Activated CD8-positive, alpha-beta T cell treated with anti-CD3 and anti-CD28 coated beads, Interleukin-2, amount 10 ng/mL, durations not matched to agents 7 days and 5 days (primary cell): Measurements from ENCODE around the gene CCNC. TPM values are rescaled to one million over a fixed set of nuclear protein-coding genes. Genes with fewer than 3 reads are reported as not detected.
"Not testable (repeated sequence)": the region's sequence is repeated elsewhere in the genome, so short reads cannot be mapped to it uniquely, and the experiment has no call there.

Experiments
- ATAC-seq: fragments of 150-1000 bp; cut with Tn5 transposase; one replicate; pipeline ENCODE4 v1.10.0; 2021; ENCODE audit warnings: moderate library complexity
- CTCF ChIA-PET: fragments of 350-600 bp; sonication (Branson Sonifier 250); formaldehyde crosslinking; loops from one replicate; lab custom pipeline; 2021; ENCODE audit warnings: antibody characterized with exemption; lab: Charles Lee
- POLR2A ChIA-PET: fragments of 350-600 bp; sonication (Branson Sonifier 250); formaldehyde crosslinking; loops from one replicate; lab custom pipeline; 2021; ENCODE audit warnings: antibody characterized with exemption; lab: Charles Lee
- DNase-seq: peaks from one replicate; pipeline ENCODE4 v3.0.0-alpha.2; 2020
- H3K27ac Mint-ChIP-seq: one replicate; pipeline ENCODE4 v1.8.0; 2021; ENCODE audit warnings: mild to moderate bottlenecking, mixed read lengths
- H3K27me3 Mint-ChIP-seq: one replicate; pipeline ENCODE4 v1.8.0; 2021; ENCODE audit warnings: low read depth, mixed read lengths
- H3K36me3 Mint-ChIP-seq: one replicate; pipeline ENCODE4 v1.8.0; 2021; ENCODE audit warnings: low read depth, mixed read lengths
- H3K4me1 Mint-ChIP-seq: one replicate; pipeline ENCODE4 v1.8.0; 2021; ENCODE audit warnings: low read depth, mixed read lengths
- H3K4me3 Mint-ChIP-seq: one replicate; pipeline ENCODE4 v1.8.0; 2021; ENCODE audit warnings: mild to moderate bottlenecking, mixed read lengths
- H3K9me3 Mint-ChIP-seq: one replicate; pipeline ENCODE4 v1.8.0; 2022; ENCODE audit warnings: mixed read lengths; ENCODE audit not compliant: insufficient read depth
- total RNA-seq, 2 experiments: library from RNA; stranded (reverse); gene quantifications; one replicate each; pipeline ENCODE4 v1.2.3, GENCODE V29; 2021

Gene CCNC
- total RNA-seq, 2 experiments from 2014 or later: 36.8 to 38.7 TPM

GRCh38 chr6:99594696-99595095 is 26.2 kb upstream of the CCNC start:
- H3K27ac Mint-ChIP-seq, ATAC-seq, H3K9me3 Mint-ChIP-seq, H3K4me3 Mint-ChIP-seq, H3K36me3 Mint-ChIP-seq, DNase-seq, POLR2A ChIA-PET, CTCF ChIA-PET: not testable (repeated sequence)
- peaks cover 80% of the 10 kb centered on the region for H3K27me3 Mint-ChIP-seq
- peaks cover 18% of the 10 kb centered on the region for H3K4me1 Mint-ChIP-seq

GRCh38 chr6:99592900-99593299 is 24.4 kb upstream of the CCNC start:
- peaks cover 33% of the 10 kb centered on the region for H3K4me1 Mint-ChIP-seq
- peaks cover 77% of the 10 kb centered on the region for H3K27me3 Mint-ChIP-seq
- no peaks in the 10 kb centered on the region for H3K9me3 Mint-ChIP-seq
- no peak for DNase-seq
- ChIA-PET POLR2A (no interaction called here), CTCF (interaction anchor here (1.0 kb wide), 1 partner anchor 19 kb away, joined by 3 read pairs; no protein-coding TSS in a partner anchor)
- no peak overlapping the region for H3K27ac Mint-ChIP-seq
- no peak overlapping the region for H3K4me3 Mint-ChIP-seq
- no peak for ATAC-seq
- H3K36me3 Mint-ChIP-seq: no peaks in the 10 kb centered on the region

GRCh38 chr6:99591673-99592364 is 23.4 kb upstream of the CCNC start:
- CTCF ChIA-PET: interaction anchor here (1.0 kb wide), 1 partner anchor 20 kb away, joined by 3 read pairs; no protein-coding TSS in a partner anchor
- H3K4me1 Mint-ChIP-seq: peaks cover 33% of the 10 kb centered on the region
- DNase-seq: no peak
- no peaks in the 10 kb centered on the region for H3K36me3 Mint-ChIP-seq
- ATAC-seq: no peak
- H3K4me3 Mint-ChIP-seq: no peak overlapping the region
- H3K9me3 Mint-ChIP-seq: no peaks in the 10 kb centered on the region
- H3K27ac Mint-ChIP-seq: no peak overlapping the region
- peaks cover 76% of the 10 kb centered on the region for H3K27me3 Mint-ChIP-seq
- POLR2A ChIA-PET: no interaction called here

- Mint-ChIP-seq H3K4me1 (peaks cover 33% of the 10 kb centered on the region), H3K4me3 (no peak overlapping the region), H3K36me3 (no peaks in the 10 kb centered on the region), H3K27me3 (peaks cover 78% of the 10 kb centered on the region), H3K27ac (no peak overlapping the region), H3K9me3 (no peaks in the 10 kb centered on the region)
- POLR2A ChIA-PET: no interaction called here
- ATAC-seq (no peak), DNase-seq (no peak)
- CTCF ChIA-PET: interaction anchor here (2.5 kb wide), 1 partner anchor 18 kb away, joined by 6 read pairs; no protein-coding TSS in a partner anchor
These were observed 22.5 kb upstream of the CCNC start for GRCh38 chr6:99590728-99591672.

- Mint-ChIP-seq H3K9me3 (no peaks in the 10 kb centered on the region), H3K27me3 (peaks cover 79% of the 10 kb centered on the region), H3K27ac (no peak overlapping the region), H3K4me3 (peak overlapping the region; percentile 80), H3K36me3 (no peaks in the 10 kb centered on the region), H3K4me1 (peaks cover 33% of the 10 kb centered on the region)
- no peak for ATAC-seq
- POLR2A ChIA-PET: no interaction called here
- CTCF ChIA-PET: interaction anchor here (2.5 to 3.9 kb wide), 3 partner anchors 19 to 156 kb away, joined by 6 to 34 read pairs (median 13); partner anchors contain the start of gene CCNC
- DNase-seq: no peak
These were observed 21.5 kb upstream of the CCNC start for GRCh38 chr6:99589907-99590493.

- POLR2A ChIA-PET: interaction anchor here (3.3 kb wide), 1 partner anchor 21 kb away, joined by 13 read pairs; the partner anchor contains the start of gene CCNC
These were observed 20.8 kb upstream of the CCNC start for GRCh38 chr6:99589290-99589672.

GRCh38 chr6:99588618-99589289 is 20.3 kb upstream of the CCNC start:
- H3K27me3 Mint-ChIP-seq: peaks cover 75% of the 10 kb centered on the region
- DNase-seq (peak; percentile 77), ATAC-seq (peak; percentile 93)
- H3K36me3 Mint-ChIP-seq: no peaks in the 10 kb centered on the region
- H3K9me3 Mint-ChIP-seq: no peaks in the 10 kb centered on the region
- no peak overlapping the region for H3K27ac Mint-ChIP-seq
- ChIA-PET CTCF (interaction anchor here (0.8 to 3.9 kb wide), 20 partner anchors 12 to 234 kb away, joined by 3 to 34 read pairs (median 4); partner anchors contain the start of genes CCNC and PRDM13), POLR2A (interaction anchor here (3.3 kb wide), 1 partner anchor 20 kb away, joined by 13 read pairs; the partner anchor contains the start of gene CCNC)
- peak overlapping the region; percentile 80 for H3K4me3 Mint-ChIP-seq
- H3K4me1 Mint-ChIP-seq: peaks cover 33% of the 10 kb centered on the region

More at GRCh38 chr6:99589290-99589672, 20.8 kb upstream of the CCNC start:
- Mint-ChIP-seq H3K4me3 (peak overlapping the region; percentile 80), H3K27me3 (peaks cover 79% of the 10 kb centered on the region), H3K9me3 (no peaks in the 10 kb centered on the region), H3K4me1 (peaks cover 33% of the 10 kb centered on the region), H3K27ac (no peak overlapping the region), H3K36me3 (no peaks in the 10 kb centered on the region)
- DNase-seq (no peak), ATAC-seq (peak; percentile 38)
- CTCF ChIA-PET: interaction anchor here (0.8 to 3.9 kb wide), 14 partner anchors 12 to 234 kb away, joined by 3 to 34 read pairs (median 6); partner anchors contain the start of gene CCNC

- H3K4me3 Mint-ChIP-seq: no peak overlapping the region
- H3K27ac Mint-ChIP-seq: no peak overlapping the region
- ChIA-PET CTCF (interaction anchor here (0.6 to 3.9 kb wide), 18 partner anchors 11 to 258 kb away, joined by 3 to 34 read pairs (median 4); partner anchors contain the start of genes CCNC and PRDM13), POLR2A (interaction anchor here (3.3 kb wide), 1 partner anchor 19 kb away, joined by 13 read pairs; the partner anchor contains the start of gene CCNC)
- peaks cover 71% of the 10 kb centered on the region for H3K27me3 Mint-ChIP-seq
- peaks cover 33% of the 10 kb centered on the region for H3K4me1 Mint-ChIP-seq
- no peak for ATAC-seq
- H3K9me3 Mint-ChIP-seq: no peaks in the 10 kb centered on the region
- H3K36me3 Mint-ChIP-seq: no peaks in the 10 kb centered on the region
- no peak for DNase-seq
These were observed 19.3 kb upstream of the CCNC start for GRCh38 chr6:99587792-99588191.

- H3K27ac Mint-ChIP-seq: no peak overlapping the region
- POLR2A ChIA-PET: no interaction called here
- H3K36me3 Mint-ChIP-seq: peaks cover 2% of the 10 kb centered on the region
- CTCF ChIA-PET: no interaction called here
- peaks cover 26% of the 10 kb centered on the region for H3K27me3 Mint-ChIP-seq
- DNase-seq (no peak), ATAC-seq (no peak)
- peaks cover 11% of the 10 kb centered on the region for H3K4me1 Mint-ChIP-seq
- H3K4me3 Mint-ChIP-seq: no peak overlapping the region
- H3K9me3 Mint-ChIP-seq: no peaks in the 10 kb centered on the region
These were observed 11.3 kb upstream of the CCNC start for GRCh38 chr6:99579781-99580180.

GRCh38 chr6:99575544-99576227 is 7.2 kb upstream of the CCNC start:
- DNase-seq (no peak), ATAC-seq (peak; percentile 44)
- H3K9me3 Mint-ChIP-seq: no peaks in the 10 kb centered on the region
- peaks cover 19% of the 10 kb centered on the region for H3K27me3 Mint-ChIP-seq
- peaks cover 17% of the 10 kb centered on the region for H3K4me1 Mint-ChIP-seq
- ChIA-PET CTCF (interaction anchor here (1.1 to 2.2 kb wide), 2 partner anchors 13 to 330 kb away, joined by 3 to 12 read pairs; no protein-coding TSS in a partner anchor), POLR2A (no interaction called here)
- no peak overlapping the region for H3K27ac Mint-ChIP-seq
- no peak overlapping the region for H3K4me3 Mint-ChIP-seq
- peaks cover 2% of the 10 kb centered on the region for H3K36me3 Mint-ChIP-seq
